SU-DHL-6 (cell line): ENCODE results near the gene AFF2.

Source experiments
- CTCF ChIP-seq: fragments of 200-600 bp; sonication (generic); IDR thresholded peaks from one replicate; pipeline ENCODE4 v1.5.1; 2017; ENCODE audit warnings: antibody characterized with exemption, mild to moderate bottlenecking, low read length, moderate library complexity; ENCODE audit not compliant: insufficient read depth, poor library complexity, severe bottlenecking
- EZH2phosphoT487 ChIP-seq: fragments of 200-600 bp; sonication (generic), shearing (Covaris generic); conservative IDR thresholded peaks from 2 replicates; pipeline ENCODE4 v1.6.1; 2018; ENCODE audit warnings: mild to moderate bottlenecking, antibody characterized with exemption, low read length, moderate library complexity, mixed read lengths

- TF ChIP-seq CTCF (no peak), EZH2phosphoT487 (no peak)
These were observed 228.5 kb downstream of the AFF2 start for GRCh38 chrX:148728901-148729300.
